Measurements from ENCODE around the gene USP25. TPM values are rescaled to one million over a fixed set of nuclear protein-coding genes. Genes with fewer than 3 reads are reported as not detected.

The USP25 gene
- total RNA-seq, 6 donors from 2014 or later, result 44.1 to 120 (median 61.5) TPM

GRCh38 chr21:15857740-15858139 lies 128.0 kb downstream of the USP25 start:
- no peak overlapping the region for H3K4me3 ChIP-seq
- H3K36me3 ChIP-seq, result peaks cover 0 to 13% (median 3%) of the 10 kb centered on the region in 4 donors
- H3K9me3 ChIP-seq, result no peaks in the 10 kb centered on the region
- H3K27me3 ChIP-seq, result no peaks in the 10 kb centered on the region
- peak overlapping the region in 2 of 4 donors; percentile 28 to 33 for H3K27ac ChIP-seq
- WGBS, 2 donors, result 34 to 37% methylated on average over 2 of the region's 2 CpGs
- no peak for ATAC-seq (ENCODE audit: low FRiP score in 2 of 2)
- no peak for TF ChIP-seq EP300 (IDR thresholded peaks at IDR 0.05)
- no peak for TF ChIP-seq CTCF (IDR thresholded peaks at IDR 0.05)
- TF ChIP-seq POLR2A (IDR thresholded peaks at IDR 0.05), result no peak
- no peak for TF ChIP-seq POLR2AphosphoS5 (IDR thresholded peaks at IDR 0.05)
- DNase-seq, result no peak
- H3K4me1 ChIP-seq, result peaks cover 0 to 3% (median 0%) of the 10 kb centered on the region in 4 donors

GRCh38 chr21:15860541-15860940 lies 130.8 kb downstream of the USP25 start:
- peaks cover 0 to 12% (median 5%) of the 10 kb centered on the region in 4 donors for H3K36me3 ChIP-seq
- peaks cover 0 to 3% (median 0%) of the 10 kb centered on the region in 4 donors for H3K4me1 ChIP-seq
- H3K27me3 ChIP-seq, result no peaks in the 10 kb centered on the region
- no peak for DNase-seq
- H3K27ac ChIP-seq, result no peak overlapping the region
- no peak overlapping the region for H3K4me3 ChIP-seq
- ATAC-seq (ENCODE audit: low FRiP score in 2 of 2), result no peak
- TF ChIP-seq POLR2AphosphoS5 (IDR thresholded peaks at IDR 0.05) (no peak), POLR2A (IDR thresholded peaks at IDR 0.05) (no peak), EP300 (IDR thresholded peaks at IDR 0.05) (no peak), CTCF (IDR thresholded peaks at IDR 0.05) (no peak)
- H3K9me3 ChIP-seq, result no peaks in the 10 kb centered on the region

GRCh38 chr21:15868940-15869339 lies 139.2 kb downstream of the USP25 start:
- ATAC-seq (ENCODE audit: low FRiP score in 2 of 2) (no peak), DNase-seq (no peak)
- TF ChIP-seq EP300 (IDR thresholded peaks at IDR 0.05), result no peak
- no peak for TF ChIP-seq CTCF (IDR thresholded peaks at IDR 0.05)
- no peak for TF ChIP-seq POLR2A (IDR thresholded peaks at IDR 0.05)
- TF ChIP-seq POLR2AphosphoS5 (IDR thresholded peaks at IDR 0.05), result no peak
- H3K27ac ChIP-seq, result no peak overlapping the region
- no peaks in the 10 kb centered on the region for H3K4me1 ChIP-seq
- H3K4me3 ChIP-seq, result no peak overlapping the region
- 92 to 97% methylated on average over 4 of the region's 4 CpGs for WGBS, 2 donors
- peaks cover 4 to 60% (median 15%) of the 10 kb centered on the region in 4 donors for H3K36me3 ChIP-seq
- H3K27me3 ChIP-seq, result no peaks in the 10 kb centered on the region
- H3K9me3 ChIP-seq, result no peaks in the 10 kb centered on the region

- H3K27ac ChIP-seq, result no peak overlapping the region
- no peaks in the 10 kb centered on the region for H3K27me3 ChIP-seq
- no peak overlapping the region for H3K4me3 ChIP-seq
- peaks cover 4 to 66% (median 22%) of the 10 kb centered on the region in 4 donors for H3K36me3 ChIP-seq
- H3K4me1 ChIP-seq, result peaks cover 0 to 4% (median 0%) of the 10 kb centered on the region in 4 donors
- 93 to 95% methylated on average over 4 of the region's 4 CpGs for WGBS, 2 donors
- H3K9me3 ChIP-seq, result no peaks in the 10 kb centered on the region
- ATAC-seq (ENCODE audit: low FRiP score in 2 of 2) (no peak), DNase-seq (no peak)
- TF ChIP-seq POLR2AphosphoS5 (IDR thresholded peaks at IDR 0.05) (no peak), CTCF (IDR thresholded peaks at IDR 0.05) (no peak), POLR2A (IDR thresholded peaks at IDR 0.05) (no peak), EP300 (IDR thresholded peaks at IDR 0.05) (no peak)
These were observed 141.0 kb downstream of the USP25 start for GRCh38 chr21:15870819-15871218.

GRCh38 chr21:15872236-15872635 lies 142.5 kb downstream of the USP25 start:
- H3K4me1 ChIP-seq, result peaks cover 0 to 4% (median 0%) of the 10 kb centered on the region in 4 donors
- no peak overlapping the region for H3K27ac ChIP-seq
- no peak for TF ChIP-seq EP300 (IDR thresholded peaks at IDR 0.05)
- no peak for TF ChIP-seq POLR2A (IDR thresholded peaks at IDR 0.05)
- no peak for TF ChIP-seq POLR2AphosphoS5 (IDR thresholded peaks at IDR 0.05)
- no peak for TF ChIP-seq CTCF (IDR thresholded peaks at IDR 0.05)
- no peak for DNase-seq
- WGBS, 2 donors, result 94 to 96% methylated on average over 4 of the region's 4 CpGs
- no peaks in the 10 kb centered on the region for H3K9me3 ChIP-seq
- no peaks in the 10 kb centered on the region for H3K27me3 ChIP-seq
- H3K4me3 ChIP-seq, result no peak overlapping the region
- peaks cover 4 to 69% (median 28%) of the 10 kb centered on the region in 4 donors for H3K36me3 ChIP-seq
- ATAC-seq (ENCODE audit: low FRiP score in 2 of 2), result no peak
